ENCODE measurements around the gene DAPK2.

DAPK2 gene

DNA sequence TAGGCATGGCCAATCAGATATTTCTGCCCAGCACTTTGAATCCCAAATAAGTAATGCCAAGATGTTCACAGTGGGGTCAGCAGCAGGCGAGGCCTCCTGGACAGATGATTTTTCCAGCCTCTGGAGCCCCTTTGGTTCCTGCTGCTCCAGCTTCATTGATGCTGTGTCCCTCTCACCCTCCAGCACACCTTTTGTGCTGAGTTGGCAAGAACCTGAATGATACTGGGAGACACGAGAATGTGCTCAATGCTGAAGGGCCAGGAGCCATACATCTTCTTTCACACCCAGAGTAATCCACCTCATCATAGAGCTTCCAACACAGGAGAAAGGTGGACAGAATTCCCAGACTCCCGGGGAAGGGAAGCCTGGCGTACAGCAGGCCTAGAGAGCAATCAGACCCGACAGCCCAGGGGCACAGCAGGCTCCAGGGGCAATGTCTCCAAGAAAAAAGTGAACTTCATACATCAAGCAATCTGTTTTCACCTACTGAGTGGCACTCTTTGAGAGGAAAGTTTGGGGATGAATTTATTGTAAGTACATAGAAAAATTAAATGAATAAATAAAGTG lies 6.7 kb upstream of the DAPK2 start:
- DNase-seq: no peak

DNA sequence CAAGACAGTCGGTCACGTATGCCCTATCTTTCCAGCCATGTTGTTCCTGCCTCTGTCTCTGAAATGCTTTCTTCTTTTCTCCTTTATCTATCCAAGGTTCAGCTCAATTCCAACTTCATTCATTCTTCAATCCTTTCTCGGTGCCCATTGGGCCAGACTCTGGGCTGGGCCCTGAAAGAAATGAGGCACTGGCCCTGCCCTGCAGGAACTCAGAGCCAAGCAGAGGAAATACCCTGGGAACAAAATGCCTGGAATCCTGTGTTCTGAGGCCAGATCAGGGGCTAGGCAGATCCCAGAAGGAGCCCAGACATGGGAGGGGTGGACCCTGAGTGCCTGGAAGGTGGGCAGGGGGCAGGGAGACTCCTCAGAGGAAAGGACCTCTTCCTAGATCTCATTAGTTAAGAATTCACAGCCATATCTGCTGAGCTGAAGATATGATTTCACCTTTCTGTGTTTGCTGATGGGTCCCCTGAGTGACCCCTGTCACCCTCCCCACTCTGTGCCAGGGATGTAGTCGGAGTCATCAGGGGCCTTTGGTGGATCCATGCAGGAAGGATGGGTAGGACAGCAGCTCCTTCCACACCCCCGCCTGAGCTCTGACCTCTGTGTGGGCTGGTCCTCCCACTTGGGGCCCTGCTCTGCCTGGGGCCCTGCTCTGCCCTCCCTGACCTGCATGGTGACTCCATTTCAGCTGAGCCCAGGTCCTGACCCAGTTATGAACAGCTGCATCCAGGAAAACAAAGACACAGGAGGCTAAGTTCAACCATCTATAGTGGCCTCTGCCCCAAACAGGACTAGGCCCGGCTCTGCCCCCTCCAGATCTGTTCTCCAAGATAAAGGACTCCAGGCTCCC lies 5.3 kb upstream of the DAPK2 start:
- DNase-seq: no peak

DNA sequence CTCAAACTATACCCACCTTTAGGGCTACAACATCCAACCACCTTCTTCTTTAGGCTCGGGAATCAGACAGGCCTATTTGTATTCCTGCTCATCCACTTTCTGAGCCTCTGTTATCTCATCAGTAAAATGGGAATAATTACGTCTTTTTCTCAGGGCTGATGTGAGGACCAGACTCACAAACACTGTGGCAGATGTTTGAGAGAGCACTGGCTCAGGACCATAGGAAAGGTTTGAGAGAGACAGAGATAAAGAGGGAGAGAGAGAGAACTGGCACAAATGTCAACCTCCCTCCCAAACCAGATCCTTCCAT lies 4.8 kb upstream of the DAPK2 start:
- DNase-seq: no peak

DNA sequence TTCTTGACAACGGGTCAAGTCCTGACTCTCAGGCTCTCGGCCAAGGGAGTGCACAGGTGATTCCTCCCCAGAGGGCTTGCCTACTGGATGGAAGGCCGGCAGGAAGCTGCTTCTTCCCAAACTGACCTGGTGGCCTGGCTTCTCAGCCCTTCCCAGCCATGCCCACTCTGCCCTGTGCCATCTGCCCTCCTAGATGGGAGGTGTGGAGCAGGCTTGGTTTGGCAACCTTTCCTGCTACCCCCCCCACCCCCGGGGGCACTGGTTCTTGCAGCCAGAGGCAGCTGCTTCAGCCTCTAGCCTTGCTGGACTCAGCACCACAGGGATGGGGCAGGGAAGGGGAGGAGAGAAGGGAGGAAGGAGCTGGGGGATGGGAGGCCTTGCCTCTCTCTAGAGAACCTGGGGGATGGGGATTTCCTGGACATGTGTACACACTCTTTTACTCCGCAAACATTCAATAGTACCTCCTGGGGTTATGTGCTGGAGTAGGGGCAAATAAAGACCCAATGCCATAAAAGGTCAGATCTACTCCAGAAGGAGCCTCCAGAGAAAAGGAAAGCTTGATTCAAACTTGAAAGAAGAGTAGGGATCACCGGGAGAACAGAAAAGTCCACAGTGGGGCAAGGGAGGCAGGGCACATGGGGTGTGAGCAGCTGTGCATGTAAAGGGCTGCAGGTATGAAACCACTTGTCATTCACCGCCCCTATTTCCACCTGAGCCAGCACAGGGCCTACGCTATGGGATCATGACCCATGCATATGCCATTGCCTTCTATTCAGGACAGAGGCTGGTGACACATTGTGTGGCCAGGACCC lies 4.2 kb upstream of the DAPK2 start:
- no peak for DNase-seq

DNA sequence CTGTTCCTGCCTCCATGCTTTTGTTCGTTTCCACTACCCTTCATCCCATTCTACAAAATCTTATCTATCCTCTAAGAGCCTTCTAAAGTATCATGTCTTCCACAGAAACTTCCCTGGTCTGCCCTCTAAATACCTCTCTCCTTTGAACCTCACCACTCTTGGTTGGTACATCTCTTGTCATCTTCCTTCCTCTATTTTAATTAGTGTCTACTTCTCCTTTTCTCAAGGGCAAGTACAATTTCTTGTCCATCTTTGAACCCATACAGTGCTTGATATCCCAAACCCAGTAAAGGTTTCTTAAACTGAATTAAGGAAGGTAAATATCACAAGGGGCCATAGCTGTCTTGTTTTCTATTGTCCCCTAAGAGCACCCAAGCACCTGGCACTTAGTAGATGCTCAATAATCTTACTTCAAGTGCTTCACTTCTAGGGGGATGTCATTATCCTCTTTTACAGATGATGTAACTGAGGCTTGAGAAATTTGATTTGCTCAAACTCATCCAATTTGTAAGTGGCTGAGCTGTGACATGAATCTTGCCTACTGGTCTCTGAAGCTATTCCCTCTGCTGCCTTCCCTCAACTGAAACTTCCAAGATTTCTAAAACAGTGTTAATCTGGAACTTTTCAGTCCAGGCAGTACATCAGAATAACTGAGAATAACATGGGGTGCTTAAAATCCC lies 2.6 kb upstream of the DAPK2 start:
- no peak for DNase-seq

DNA sequence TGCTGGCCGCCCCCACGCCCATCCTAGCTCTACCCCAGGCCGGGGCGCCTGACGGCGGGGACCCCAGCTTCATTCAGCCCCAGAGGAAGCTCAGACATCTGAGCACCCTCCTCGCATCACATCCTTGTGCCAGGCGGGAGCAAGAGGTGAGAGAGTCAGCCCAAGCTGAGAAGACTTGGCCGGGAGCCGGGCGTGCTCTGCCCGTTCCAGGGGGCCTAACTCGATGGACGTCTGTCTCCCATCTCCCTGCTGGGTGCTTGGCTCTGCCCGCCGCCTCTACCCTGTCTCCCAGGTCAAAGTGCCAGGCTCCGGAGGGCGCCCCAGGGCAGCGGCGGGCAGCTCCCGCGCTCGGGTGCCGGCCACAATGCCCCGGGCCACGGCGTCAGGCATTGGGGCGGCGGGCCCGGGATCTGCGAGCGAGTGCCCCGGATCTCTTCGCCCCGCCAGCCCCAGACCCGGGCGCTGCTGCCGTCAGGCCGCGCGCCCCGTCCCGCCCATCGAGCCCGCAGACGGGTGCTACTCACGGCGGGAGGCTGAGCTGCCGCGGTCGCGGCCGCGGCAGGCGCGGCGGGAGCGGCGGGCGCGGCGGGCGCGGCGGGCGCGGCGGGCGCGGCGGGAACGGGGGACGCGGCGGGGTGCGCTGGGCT lies 388 bp downstream of the DAPK2 start:
- no peak for DNase-seq

DNA sequence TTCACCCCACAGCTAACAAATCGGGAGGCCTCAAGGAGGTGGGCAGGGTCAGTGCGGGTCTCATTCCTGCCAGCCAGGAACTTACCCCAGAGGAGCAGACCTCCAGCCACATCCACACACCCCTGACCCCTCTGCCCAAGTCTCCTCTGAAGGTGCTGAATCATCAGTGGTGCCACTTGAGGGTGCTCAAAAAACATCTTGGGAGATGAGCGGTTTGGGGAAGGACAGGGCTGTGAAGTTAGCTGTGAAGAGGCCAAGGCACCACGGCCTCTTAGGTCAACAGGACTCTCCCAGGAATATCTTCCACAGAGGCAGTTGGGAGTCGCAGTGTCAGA lies 1.2 kb downstream of the DAPK2 start:
- DNase-seq: no peak

DNA sequence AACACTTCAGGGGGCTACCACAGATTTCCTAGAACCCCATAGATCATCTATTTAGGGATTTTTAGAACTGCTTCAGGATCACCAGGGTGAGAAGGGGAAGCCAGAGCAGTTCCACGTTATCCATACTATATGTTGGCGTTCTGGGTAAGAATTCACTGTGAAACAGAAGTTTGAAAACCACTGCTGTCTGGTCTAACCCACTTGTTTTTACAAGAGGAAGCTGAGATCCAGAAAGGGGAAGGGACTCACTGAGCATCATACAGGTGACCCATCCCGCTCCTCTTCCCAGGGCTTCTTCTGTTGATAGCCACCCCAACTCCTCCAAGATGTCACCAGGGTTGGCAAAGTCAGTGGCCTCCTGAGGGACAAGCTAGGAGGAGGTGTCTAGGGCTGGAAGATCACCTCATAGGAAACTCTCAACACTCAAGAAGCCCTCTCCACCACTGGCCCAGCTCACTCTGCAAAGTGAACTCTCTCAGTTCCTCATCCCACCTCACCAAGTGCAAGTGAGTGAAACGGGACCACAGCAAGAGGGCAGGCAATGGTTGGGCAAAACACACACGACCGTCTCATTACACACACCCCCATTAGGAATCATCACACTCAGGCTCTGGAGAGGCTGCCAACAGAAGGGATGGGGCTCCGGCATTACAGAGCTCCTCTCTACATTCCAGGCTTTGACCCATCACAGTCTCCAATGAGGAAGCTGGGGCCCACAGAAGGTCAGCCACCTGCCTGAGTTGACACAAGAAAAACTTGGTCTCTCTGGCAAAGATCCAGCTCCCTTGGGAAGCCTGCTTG lies 1.8 kb downstream of the DAPK2 start:
- DNase-seq: peak in 1 of 2 donors; percentile 36

DNA sequence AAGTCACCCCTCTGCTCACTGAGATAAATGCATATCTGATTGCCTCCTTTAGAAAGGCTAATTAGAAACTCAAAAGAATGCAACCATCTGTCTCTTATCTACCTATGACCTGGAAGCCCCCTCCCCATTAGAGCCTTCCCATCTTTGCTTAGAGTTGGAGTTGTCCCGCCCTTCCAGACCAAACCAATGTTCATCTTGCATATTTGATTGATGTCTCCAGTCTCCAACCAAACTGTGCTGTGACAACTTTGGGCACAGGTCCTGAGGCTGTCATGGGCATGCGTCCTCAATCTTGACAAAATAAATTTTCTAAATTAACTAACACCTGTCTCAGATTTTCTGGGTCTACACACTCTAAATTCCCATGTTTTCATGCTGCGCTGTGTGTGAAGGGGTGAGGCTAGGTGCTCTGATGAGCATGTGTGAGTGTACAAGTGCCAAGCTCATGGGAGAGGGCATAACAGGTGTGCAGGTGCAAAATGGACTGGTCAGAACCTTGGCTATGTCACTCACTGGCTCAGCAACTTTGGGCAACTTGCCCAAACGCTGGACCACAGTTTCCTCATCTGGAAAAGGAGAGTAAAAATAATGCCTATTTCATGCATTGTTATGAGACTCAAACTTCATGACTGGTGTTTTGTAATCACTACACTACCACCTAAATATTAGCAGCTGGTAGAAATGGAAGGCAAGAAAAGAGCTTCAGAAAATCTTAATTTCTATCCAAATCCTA lies 7.2 kb downstream of the DAPK2 start:
- no peak for DNase-seq

DNA sequence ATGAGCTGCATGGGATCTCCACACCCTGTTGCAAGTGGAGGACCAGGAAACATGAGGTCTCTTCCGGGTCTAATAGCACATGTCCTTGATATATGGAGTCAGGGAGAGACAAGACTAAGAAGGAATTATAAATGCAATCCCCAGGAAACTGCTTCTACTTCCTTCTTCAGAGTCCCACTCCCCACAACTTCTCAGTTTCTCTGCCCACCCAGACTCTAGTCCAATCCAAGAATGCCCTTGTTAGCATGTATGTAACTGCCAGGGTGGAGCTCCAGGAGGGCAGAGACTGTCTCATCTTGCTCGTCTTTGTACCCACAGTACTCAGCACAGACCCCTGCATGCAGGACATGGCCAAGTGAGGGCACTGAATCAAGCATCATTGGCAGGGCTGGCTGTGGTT lies 8.3 kb downstream of the DAPK2 start:
- no peak for DNase-seq

DNA sequence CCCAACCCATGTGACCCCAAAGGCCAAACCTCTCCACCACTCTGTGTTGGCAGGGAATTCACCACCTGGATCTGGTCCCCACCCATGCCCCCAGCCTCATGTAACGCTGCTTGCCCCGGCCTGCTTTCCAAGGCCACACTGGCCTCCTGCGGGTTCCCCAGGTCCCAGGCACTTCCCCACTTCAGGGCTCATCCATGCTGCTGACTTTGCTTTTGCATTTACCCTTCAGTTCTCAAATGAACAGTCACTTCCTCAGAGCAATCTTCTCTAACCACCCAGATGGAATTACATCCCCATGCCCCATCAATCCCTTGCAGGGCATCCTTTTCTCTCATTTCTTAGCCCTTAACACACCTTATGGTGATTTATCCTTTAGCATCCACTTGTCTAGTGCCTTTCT lies 9.2 kb downstream of the DAPK2 start:
- DNase-seq: no peak

DNA sequence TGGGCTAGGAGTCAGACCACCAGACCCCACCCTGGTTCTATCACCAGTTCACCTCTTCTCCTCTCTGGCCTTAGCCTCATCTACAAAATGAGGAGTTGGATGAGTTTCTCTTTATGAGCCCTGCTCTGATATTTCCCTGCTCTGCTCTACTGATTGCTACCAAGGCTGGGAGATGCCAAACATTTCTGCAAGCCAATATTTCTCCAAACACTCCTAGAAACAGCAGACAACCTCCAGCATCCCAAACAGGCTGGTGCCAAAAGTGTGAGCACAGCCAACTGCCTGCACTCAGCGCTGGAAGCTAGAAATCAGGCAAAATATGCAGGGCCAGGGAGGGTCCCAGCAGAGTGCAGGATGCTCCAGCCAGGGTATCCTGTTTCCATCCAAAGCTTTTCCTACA lies 10.8 kb downstream of the DAPK2 start:
- DNase-seq: no peak

DNA sequence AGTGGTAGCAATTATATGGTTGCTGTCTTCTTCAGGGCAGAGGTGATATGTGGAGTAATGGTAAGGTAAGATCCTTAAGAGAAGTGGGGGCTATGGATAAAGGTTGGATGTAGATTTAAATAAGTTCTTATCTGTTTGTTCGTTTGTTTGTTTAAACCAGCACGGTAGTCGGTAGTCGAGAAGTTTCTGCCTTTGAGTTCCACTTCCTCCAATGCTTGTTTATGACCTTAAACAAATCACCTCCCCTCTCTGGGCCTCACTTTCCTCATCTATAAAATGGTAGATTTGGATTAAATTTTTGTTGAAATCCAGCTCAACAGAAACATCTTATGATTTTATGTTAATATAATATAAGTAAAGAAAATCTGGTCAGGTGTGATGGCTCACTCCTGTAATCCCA lies 11.8 kb downstream of the DAPK2 start:
- DNase-seq: no peak

DNA sequence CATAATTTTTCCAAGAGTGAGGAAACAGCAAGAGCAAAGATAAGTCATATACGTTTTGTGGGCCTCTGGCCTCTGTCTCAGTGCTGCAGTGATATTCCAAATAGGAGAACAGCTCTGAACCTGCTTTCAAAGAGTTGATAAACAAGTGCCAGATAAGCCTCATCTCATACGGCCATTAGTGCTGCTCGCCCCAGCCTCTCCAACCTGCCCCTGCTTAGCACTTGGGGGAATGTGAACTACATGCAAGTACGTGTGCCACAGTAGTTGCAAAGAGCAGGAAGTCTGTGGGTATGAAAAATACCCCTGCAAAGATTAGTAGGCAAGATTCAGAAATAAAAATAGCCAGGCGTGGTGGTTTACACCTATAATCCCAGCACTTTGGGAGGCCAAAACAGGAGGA lies 14.0 kb downstream of the DAPK2 start:
- no peak for DNase-seq

DNA sequence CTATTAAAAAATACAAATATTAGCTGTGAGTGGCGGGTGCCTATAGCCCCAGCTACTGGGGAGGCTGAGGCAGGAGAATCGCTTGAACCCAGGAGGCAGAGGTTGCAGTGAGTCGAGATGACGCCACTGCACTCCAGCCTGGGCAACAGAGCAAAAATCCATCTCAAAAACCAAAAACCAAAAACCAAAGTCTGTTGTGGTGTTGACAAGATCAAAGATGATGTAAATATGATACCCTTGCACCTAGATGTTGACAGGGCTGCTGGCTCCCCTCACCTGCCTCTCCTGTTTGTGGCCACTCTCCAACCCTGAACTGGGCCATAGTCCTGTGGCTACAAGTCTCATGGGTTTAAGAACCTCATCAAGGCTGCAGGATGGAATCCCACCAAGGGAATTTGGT lies 16.2 kb downstream of the DAPK2 start:
- DNase-seq: no peak

DNA sequence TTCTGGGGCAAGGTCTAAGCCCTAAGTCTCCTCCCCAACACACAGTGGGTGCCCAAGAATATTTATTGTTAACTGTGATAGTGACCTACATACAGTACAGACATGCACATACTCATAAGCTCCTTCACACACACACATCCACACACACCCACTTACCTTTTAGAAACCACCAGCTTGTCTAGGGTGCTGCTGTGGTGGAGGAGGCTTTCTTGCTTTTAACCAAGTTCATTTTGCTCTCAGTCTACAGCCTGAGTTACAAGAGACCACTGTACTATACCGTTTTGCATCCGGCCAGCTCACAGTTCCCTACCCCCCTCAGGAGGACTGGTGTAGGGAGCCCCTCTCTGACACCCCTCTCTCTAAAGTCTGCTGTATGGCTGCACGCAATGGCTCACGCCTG lies 16.7 kb downstream of the DAPK2 start:
- DNase-seq: no peak

DNA sequence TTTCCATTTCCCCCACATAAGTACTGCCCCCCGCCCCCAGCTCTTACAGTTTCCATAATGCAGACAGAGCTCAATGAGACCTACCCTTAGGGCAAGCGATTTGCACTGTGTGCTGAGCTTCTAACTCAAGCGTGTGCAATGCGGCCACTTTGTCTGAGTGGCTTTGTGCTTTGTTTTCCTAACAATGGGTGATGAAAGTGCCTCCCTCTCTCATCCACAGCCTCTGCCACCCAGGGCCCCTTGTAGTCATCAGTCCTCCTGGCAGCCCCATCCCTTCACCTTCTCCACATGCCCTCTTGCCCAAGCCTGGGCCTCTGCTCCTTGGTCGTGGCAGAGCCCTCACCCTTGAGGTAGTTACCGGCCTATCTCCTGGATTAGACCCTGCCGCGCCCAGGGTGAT lies 17.2 kb downstream of the DAPK2 start:
- DNase-seq: no peak

DNA sequence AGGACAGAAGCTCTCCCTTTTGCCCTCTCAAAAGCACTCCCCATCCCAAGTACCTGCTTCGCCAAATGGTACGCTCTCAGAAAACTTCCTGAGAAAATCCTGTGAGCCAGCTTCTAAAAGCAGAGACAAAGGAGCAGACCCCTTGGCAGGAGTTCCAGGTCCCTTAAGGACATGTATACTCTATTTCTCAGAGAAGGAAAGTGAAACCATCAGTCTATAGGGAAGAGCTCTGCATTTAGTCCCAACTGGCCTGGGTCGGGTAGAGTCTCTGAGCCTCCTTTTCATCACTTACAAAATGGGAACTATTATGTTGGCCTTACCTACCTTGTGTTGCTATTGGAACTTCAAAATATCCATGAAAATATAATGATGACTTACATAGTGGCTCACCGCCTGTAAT lies 19.7 kb downstream of the DAPK2 start:
- no peak for DNase-seq

DNA sequence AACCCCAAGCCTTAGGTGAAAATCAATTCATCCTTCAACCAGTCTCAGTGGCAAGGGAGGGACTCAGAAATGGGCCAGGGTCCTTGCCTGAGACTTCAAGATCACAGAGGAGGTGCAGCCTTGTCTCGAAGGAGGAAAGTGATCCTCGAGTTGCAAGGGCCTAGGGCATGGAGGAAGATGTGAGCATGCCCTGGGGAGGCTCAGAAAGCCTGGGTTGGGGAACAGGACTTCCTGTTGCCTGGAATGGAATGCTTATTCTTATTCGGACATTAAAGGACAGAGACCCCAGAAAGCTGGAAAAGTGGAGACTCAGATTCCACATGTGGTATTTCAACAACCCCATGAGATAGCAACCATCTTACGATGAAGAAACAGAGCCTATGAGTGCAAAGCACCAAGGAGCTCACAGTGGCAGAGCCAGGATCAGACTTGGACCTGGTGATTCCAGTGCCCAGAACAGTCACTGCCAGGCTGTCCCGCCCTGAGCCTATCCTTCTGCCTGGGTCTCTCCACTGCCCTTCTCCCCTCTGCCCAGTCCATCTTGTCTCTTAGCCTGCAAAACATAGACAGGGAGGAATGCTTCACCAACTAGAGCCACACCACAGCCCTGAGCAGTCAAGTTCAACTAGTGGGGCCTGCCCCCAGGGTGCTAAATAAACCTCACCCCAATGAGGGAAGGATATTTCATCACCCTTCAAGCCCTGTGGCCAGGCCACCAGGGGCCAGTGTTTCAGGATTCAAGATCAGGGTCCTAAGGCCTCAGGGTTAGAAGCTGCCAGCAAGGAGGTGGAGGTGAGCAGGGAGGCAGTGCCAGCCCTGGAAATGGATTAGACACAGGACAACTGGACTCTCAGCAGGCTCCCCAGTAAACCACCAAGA lies 21.9 kb downstream of the DAPK2 start:
- no peak for DNase-seq

DNA sequence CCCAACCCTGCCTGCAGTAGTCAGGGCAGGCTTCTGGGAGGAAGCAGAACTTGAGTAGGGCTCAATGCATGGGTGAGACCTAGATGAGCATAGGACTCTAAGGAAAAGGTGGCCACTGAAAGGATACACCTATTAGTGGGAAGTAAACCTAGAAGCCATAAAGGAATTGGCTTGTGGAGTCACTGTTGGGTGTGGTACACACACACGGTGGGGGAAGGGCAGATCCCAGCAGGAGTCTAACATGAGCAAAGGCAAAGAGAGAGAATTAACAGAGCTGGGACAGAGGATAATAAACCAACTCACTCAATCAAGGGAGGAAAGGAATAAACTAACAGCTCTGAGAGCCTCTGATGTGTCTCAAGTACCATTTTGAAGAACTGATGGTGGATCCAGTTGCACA lies 23.1 kb downstream of the DAPK2 start:
- DNase-seq: no peak

DNA sequence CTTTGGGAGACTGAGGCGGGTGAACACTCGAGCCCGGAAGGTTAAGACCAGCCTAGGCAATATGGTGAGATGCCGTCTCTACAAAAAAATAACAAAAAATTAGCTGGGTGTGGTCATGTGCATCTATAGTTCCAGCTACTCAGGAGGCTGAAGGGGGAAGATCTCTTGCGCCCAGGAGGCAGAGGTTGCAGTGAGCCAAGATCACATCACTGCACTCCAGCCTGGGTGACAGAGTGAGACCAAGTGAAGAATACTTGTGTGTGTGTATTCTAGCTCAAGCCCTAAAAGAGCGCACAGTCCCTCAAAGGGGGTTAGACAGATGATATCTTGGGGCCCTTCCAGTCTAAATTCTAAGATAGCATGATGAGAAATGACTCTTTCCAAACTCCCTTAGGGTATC lies 23.7 kb downstream of the DAPK2 start:
- DNase-seq: no peak
